Peyer's patch (tissue), 4 donors: ENCODE measurements around the gene ZNF765.

Experiments used
- CTCF ChIP-seq, 6 experiments: fragments of 450-650 bp in 4 of 6; fragments of 200-600 bp in 2 of 6; sonication (generic) in 1 of 6; IDR thresholded peaks; one replicate each; pipeline ENCODE4 v1.5.1; 2017 to 2019; ENCODE audit warnings: antibody characterized with exemption in 6 of 6, mild to moderate bottlenecking in 3 of 6, moderate library complexity in 1 of 6
- POLR2A ChIP-seq, 2 donors: fragments of 450-650 bp; IDR thresholded peaks; one replicate each; pipeline ENCODE4 v1.5.1; 2017; ENCODE audit warnings: antibody characterized with exemption in 2 of 2, mild to moderate bottlenecking in 2 of 2, moderate library complexity in 2 of 2

- TF ChIP-seq CTCF (IDR thresholded peaks at IDR 0.05) (no peak), POLR2A (IDR thresholded peaks at IDR 0.05) (no peak)
Measured at GRCh38 chr19:53355739-53356138, 39.2 kb upstream of the ZNF765 start.
